Measurements from ENCODE around the gene DAAM1.

DNA sequence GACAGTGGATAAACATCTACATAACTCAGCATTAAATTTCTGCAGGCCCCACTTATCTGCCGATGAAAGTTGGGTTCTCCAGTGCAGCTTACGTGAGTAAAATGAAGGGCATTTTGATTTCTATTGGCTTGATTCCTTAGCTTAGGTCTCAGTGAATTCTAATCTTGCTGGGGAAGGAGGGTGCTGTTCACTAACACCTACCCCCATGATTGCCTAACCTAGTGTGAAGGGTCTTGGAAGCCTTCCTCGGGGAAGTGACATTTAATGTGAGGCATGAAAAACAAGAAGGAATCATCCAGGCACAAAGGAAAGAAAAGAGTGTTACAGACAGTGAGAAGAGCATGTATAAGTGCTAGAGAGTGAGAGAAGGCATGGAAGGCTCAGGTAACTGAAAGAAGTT lies 81.0 kb downstream of the DAAM1 start:
- TF ChIP-seq, protein P1, sequence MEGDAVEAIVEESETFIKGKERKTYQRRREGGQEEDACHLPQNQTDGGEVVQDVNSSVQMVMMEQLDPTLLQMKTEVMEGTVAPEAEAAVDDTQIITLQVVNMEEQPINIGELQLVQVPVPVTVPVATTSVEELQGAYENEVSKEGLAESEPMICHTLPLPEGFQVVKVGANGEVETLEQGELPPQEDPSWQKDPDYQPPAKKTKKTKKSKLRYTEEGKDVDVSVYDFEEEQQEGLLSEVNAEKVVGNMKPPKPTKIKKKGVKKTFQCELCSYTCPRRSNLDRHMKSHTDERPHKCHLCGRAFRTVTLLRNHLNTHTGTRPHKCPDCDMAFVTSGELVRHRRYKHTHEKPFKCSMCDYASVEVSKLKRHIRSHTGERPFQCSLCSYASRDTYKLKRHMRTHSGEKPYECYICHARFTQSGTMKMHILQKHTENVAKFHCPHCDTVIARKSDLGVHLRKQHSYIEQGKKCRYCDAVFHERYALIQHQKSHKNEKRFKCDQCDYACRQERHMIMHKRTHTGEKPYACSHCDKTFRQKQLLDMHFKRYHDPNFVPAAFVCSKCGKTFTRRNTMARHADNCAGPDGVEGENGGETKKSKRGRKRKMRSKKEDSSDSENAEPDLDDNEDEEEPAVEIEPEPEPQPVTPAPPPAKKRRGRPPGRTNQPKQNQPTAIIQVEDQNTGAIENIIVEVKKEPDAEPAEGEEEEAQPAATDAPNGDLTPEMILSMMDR (conservative IDR thresholded peaks at IDR 0.05; ENCODE audit: low read length): no peak
- no peak for TF ChIP-seq EZH2phosphoT487 (IDR thresholded peaks at IDR 0.05; ENCODE audit: borderline replicate concordance, low read depth, low read length)

Measured in OCI-LY7 (cell line).